OCI-M2 (cell line): ENCODE measurements around the gene LTBR.

Experiments
- DNase-seq: peaks from one replicate; lab custom pipeline; 2025; ENCODE audit not compliant: unreplicated experiment; lab: John Stamatoyannopoulos, UW

LTBR gene

GRCh38 chr12:6367065-6367968 lies 16.6 kb upstream of the LTBR start:
- peak; percentile 31 for DNase-seq

GRCh38 chr12:6367969-6368892 lies 15.7 kb upstream of the LTBR start:
- DNase-seq: peak; percentile 46

GRCh38 chr12:6368906-6369525 lies 14.9 kb upstream of the LTBR start:
- DNase-seq: no peak

DNA sequence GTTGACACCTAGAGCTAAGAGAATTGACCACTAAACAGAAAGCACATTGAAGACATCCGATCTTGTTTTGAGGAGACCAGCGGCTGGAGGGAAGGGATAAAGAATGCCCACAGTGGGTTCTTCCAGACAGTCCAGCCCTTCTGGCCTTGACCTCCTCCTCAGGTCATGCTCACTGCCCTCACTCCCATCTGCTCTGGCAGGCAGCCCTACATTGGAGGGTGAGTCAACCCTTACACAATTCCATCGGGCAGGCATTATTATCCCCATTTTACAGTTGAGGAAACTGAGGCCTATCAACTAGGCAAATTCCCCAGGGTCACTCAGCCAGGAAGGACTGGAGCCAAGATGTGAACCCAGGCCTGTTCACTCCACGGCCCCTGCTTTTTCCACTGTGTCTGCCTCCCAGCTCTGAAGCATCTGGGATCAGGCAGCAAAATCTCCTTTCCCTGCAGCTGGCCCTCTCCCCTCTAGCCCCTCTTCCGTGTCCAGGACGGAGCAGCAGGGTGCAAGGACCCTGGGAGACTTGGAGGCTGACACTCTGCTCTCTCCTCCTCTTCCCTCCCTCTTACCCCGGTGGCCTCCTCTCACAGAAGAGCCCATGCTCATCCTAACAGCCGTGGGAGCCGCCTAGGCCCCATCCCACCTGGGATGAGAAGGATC lies 13.9 kb upstream of the LTBR start:
- no peak for DNase-seq

DNA sequence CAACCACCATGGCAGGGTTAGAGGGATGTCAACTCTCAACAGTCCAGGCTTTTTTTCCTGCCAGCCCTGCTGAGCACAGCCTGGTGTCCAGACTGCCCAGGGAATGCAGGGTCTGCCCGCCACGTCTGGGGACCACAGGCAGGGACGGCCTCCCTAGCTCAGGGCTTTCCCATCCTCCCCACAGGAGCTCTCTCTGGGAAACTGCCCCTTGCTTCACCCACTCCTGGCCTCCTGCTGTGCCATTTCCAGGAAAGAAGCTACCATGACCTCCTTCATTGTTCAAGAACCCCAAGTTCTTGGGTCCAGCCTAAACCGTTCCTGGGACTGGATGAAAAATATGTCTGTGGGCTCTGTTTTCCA lies 13.4 kb upstream of the LTBR start:
- no peak for DNase-seq

GRCh38 chr12:6370994-6371754 lies 12.8 kb upstream of the LTBR start:
- no peak for DNase-seq

- DNase-seq: no peak
Measured at GRCh38 chr12:6372403-6373003, 11.5 kb upstream of the LTBR start.

DNA sequence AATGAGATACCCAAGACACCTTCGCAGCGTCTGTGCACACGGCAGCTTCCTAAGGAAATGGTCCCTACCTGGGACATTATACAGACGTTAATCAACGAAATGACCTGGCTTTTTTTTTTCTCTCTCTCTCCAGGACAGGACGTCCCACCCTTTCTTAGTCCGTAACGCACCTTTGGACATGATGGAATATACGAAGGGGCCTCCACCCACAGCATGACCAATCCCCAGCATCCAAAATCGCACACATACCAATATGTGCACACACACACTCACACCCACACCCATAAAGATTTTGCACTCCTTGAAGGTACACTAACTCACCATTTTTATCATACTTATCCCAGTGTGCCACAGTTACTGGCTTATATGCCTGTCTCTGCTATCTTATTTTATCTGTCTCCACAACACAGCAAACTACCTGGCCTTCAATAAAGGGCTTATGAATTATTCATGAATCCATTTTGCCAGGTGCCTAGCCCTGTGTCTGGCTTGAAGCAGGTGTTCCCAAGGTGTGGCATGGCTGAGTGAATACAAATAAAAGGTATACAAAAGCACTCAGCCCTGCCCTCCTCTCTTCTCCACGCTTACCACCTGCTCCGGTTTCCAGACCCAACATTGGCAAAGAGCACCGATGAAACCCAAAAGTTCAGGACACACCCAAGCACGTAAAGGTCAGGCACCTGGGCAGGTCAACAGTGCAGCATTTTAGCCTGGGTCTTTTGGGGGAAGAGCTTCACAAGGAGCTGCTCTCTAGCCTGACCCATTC lies 10.8 kb upstream of the LTBR start:
- no peak for DNase-seq

GRCh38 chr12:6374028-6374785 lies 9.8 kb upstream of the LTBR start:
- no peak for DNase-seq

DNA sequence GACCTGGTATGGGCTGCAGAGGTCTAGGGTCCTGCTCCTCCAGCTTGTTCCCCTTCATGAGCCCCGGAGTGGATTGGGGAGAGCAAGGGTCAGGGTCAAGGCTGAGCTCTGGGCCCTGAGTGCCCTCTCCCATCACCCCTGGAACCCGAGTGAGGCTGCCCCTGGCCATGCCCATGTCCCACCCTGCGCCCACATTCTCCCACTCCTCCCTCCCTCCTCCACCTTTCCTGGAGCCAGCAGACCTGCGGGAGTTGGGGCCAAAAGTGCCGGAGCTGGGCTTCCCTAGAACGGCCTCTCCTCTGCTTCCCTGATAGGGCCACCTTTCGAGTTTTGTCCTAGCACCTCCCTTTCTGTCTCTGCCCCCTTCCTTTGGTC lies 9.2 kb upstream of the LTBR start:
- no peak for DNase-seq

DNA sequence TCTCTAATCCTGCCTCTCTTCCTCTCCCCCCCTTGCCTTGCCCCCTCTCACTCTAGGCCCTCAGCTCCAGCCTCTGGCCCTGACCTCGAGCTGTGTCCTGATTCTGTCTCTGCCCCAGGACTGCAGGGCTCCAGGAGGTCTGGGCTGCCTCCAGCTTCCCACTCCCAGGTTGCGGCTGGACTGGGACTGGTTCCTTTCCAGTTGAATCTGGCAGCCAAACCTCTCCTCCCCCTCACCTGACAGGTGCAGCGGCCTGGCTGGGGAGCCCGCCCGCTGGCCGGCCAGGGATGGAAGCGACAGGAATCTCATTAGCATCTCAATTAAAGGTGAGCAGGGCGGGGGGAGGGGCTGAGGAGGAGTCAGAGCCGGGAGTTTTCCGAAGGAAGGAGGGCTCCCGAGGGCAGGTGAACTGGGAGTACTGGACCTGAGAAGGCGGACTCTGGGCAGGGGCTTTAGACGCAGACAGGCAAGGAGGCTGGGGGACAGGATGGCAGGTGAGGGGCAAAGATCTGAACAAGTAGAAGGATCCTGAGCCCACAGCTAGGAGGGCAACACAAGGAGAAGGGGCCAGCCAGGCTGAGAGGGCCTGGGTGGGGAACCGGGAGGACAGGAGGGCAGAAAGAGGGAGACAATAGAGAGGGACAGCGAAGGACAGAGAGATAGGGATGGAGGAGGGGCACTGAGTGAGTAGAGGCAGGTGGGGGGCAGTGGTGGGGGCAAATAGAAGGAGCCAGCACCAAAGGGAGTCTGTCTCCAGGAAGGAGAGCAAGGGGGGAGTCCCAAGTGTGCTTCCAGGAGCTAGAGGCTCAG lies 8.5 kb upstream of the LTBR start, which contains the start of gene SCNN1A:
Gene SCNN1A, minus strand, starts transcription at position 295 of the 810 bp plus-strand sequence. CDS start 780 bp downstream, outside the sequence.
- no peak for DNase-seq

- DNase-seq: no peak
Measured at GRCh38 chr12:6376079-6376869, 7.7 kb upstream of the LTBR start.

- DNase-seq: no peak
Measured at GRCh38 chr12:6376870-6377666, 6.9 kb upstream of the LTBR start.

DNA sequence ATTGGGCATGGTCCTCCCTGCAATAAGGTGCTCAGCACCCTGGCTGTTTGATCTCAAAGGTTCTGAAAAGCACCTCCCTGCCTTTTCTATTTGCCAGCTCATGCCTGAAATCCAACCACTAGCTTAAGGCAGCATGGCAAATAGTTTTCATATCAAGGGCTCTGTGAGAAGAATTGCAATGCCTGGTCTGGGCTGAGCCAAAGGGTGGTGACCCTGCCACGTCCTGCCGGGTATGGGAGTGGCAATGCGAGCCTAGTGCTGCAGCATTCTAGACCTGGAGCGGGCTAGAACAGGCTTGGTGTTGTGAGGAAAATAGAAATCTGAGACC lies 6.3 kb upstream of the LTBR start:
- DNase-seq: no peak

GRCh38 chr12:6378709-6379472 lies 5.1 kb upstream of the LTBR start:
- DNase-seq: no peak
